Keratinocyte (primary cell): Measurements from ENCODE around the gene ITGAD. TPM values are rescaled to one million over a fixed set of nuclear protein-coding genes. Genes with fewer than 3 reads are reported as not detected.

ENCODE experiments used
- DNase-seq: peaks from one replicate; pipeline ENCODE4 v3.0.0-alpha.2; 2011; ENCODE audit warnings: low read depth, missing footprints, low spot score
- FAIRE-seq: peaks from 2 replicates; lab custom pipeline; 2011; peaks lifted over from hg19 to GRCh38; lab: Jason Lieb, UNC
- H2AFZ ChIP-seq: 2 replicates; pipeline ENCODE4 v1.6.0; 2012; ENCODE audit warnings: low read length, control low read depth, inconsistent platforms; ENCODE audit not compliant: control insufficient read depth
- H3K27ac ChIP-seq: 2 replicates; pipeline ENCODE4 v1.5.1; 2011; ENCODE audit warnings: low read length; ENCODE audit not compliant: control insufficient read depth, insufficient read depth
- H3K27me3 ChIP-seq: 3 replicates; pipeline ENCODE4 v1.6.0; 2011; ENCODE audit warnings: low read length; ENCODE audit not compliant: control insufficient read depth, insufficient read depth; ENCODE audit errors: extremely low read depth
- H3K36me3 ChIP-seq, 2 experiments: 2 replicates in 1 of 2; 3 replicates in 1 of 2; pipeline ENCODE4 v1.5.1; 2011; ENCODE audit warnings: low read length in 2 of 2, mild to moderate bottlenecking in 1 of 2; ENCODE audit not compliant: control insufficient read depth in 2 of 2, insufficient read depth in 2 of 2; ENCODE audit errors: extremely low read depth in 1 of 2
- H3K4me1 ChIP-seq: 3 replicates; pipeline ENCODE4 v1.5.1; 2011; ENCODE audit warnings: low read length; ENCODE audit not compliant: control insufficient read depth, insufficient read depth; ENCODE audit errors: extremely low read depth
- H3K4me2 ChIP-seq: 3 replicates; pipeline ENCODE4 v1.6.0; 2011; ENCODE audit warnings: low read depth, low read length; ENCODE audit not compliant: control insufficient read depth, insufficient read depth; ENCODE audit errors: extremely low read depth
- H3K4me3 ChIP-seq, 3 experiments: fragments of 200-600 bp in 1 of 3; sonication (generic) in 1 of 3; 2 replicates in 2 of 3; 3 replicates in 1 of 3; pipeline ENCODE4 v1.5.1; 2011 to 2016; ENCODE audit warnings: low read length in 3 of 3, mild to moderate bottlenecking in 3 of 3, control low read depth in 2 of 3, inconsistent platforms in 1 of 3, low read depth in 1 of 3, mixed read lengths in 1 of 3, mixed run types in 1 of 3, moderate library complexity in 1 of 3; ENCODE audit not compliant: control insufficient read depth in 2 of 3, insufficient read depth in 2 of 3; ENCODE audit errors: extremely low read depth in 1 of 3
- H3K79me2 ChIP-seq: 2 replicates; pipeline ENCODE4 v1.6.0; 2012; ENCODE audit warnings: low read length; ENCODE audit not compliant: control insufficient read depth, insufficient read depth
- H3K9ac ChIP-seq: 3 replicates; pipeline ENCODE4 v1.6.0; 2011; ENCODE audit warnings: low read length; ENCODE audit not compliant: control insufficient read depth, insufficient read depth; ENCODE audit errors: extremely low read depth
- H3K9me1 ChIP-seq: 3 replicates; pipeline ENCODE4 v1.6.0; 2011; ENCODE audit warnings: low read length; ENCODE audit not compliant: control insufficient read depth, insufficient read depth; ENCODE audit errors: extremely low read depth
- H3K9me3 ChIP-seq: 2 replicates; pipeline ENCODE4 v1.5.1; 2012; ENCODE audit warnings: low read depth, low read length; ENCODE audit not compliant: control insufficient read depth
- H4K20me1 ChIP-seq: 3 replicates; pipeline ENCODE4 v1.6.0; 2011; ENCODE audit warnings: low read length; ENCODE audit not compliant: control insufficient read depth, insufficient read depth; ENCODE audit errors: extremely low read depth
- CTCF ChIP-seq, 3 experiments: IDR thresholded peaks in 1 of 3; conservative IDR thresholded peaks in 1 of 3; optimal IDR thresholded peaks in 1 of 3; 2 replicates in 2 of 3; 3 replicates in 1 of 3; pipeline versions ENCODE3 to v1.5.1; 2011; ENCODE audit warnings: low read length in 3 of 3, mild to moderate bottlenecking in 3 of 3, moderate library complexity in 2 of 3, control low read depth in 1 of 3, inconsistent platforms in 1 of 3; ENCODE audit not compliant: insufficient read depth in 2 of 3; ENCODE audit errors: extremely low read depth in 1 of 3
- EZH2 ChIP-seq: IDR thresholded peaks from one replicate; pipeline ENCODE4 v1.6.1; 2012; ENCODE audit warnings: inconsistent platforms, mild to moderate bottlenecking, low read length, moderate library complexity
- dilution Hi-C: fragments of 300-500 bp; cut with MboI; formaldehyde crosslinking; loops from one replicate; pipeline ENCODE4 v1.7.0; 2020; ENCODE audit warnings: low sequenced_read_pairs; ENCODE audit not compliant: extremely low pct_ligation_motif_present
- polyA plus RNA-seq, 5 experiments: library from polyadenylated mRNA; depleted of rRNA in 3 of 5; stranded (reverse) in 3 of 5; stranded (forward) in 1 of 5; unstranded in 1 of 5; fragments of >200 nt; gene quantifications; 1 replicate in 1 of 5; 2 replicates in 3 of 5; 3 replicates in 1 of 5; pipeline versions ENCODE4 v1.2.1 to v1.2.3, GENCODE V29; 2011 to 2012; ENCODE audit warnings: missing spikeins in 2 of 5, low read depth in 1 of 5, low replicate concordance in 1 of 5

Gene ITGAD
- polyA plus RNA-seq, 1 donor (not counting 4 experiments of a cell fraction or from before 2014, with no cell fraction given) = not detected

- H3K9ac ChIP-seq = no peak overlapping the region
These were observed 81.1 kb downstream of the ITGAD start for GRCh38 chr16:31474173-31474714.

DNA sequence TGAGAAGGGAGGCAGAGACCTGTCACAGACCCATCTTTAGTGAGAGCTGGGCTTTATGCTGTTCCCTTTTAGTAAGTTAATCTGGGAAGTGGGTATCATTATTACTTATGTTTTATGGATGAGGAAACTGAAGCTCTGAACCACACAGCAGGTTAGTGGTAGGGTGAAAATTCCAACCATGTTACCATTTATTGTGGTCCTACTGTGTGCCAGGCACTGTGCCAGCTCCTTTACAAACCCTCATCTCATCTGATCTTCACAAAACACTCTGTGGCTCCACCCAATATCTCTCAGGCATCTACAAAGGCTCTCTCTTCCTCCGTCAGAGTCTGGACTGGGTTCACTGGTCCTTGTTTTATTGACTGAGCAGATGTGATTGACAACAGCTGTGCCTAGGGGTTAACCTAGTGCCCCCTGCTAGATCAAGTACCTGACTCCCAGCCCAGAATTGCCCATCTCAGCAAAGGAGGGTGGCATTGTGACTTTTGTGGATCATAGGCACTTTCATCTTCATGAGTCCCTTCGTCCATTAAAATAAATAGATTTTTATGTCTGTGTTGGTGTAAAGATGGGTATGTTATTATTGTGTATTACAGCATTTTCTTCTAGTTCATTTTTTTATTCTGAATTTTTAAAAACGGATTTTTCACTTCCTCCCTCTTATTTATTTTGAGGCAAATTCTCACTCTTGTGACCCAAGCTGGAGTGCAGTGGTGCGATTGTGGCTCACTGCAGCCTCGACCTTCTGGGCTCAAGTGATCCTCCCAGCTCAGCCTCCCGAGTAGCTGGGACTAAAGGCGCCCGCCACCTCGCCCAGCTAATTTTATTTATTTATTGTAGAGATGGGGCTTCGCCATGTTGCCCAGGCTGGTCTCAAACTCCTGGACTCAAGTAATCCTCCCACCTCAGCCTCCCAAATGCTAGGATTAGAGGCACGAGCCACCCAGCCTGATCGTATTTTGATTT, 81.9 kb downstream of the ITGAD start:
- no peak for FAIRE-seq
- TF ChIP-seq EZH2 = no peak
- no peak for TF ChIP-seq CTCF (optimal IDR thresholded peaks at IDR 0.05 in 1 of 3, IDR thresholded peaks at IDR 0.05 in 1 of 3, conservative IDR thresholded peaks at IDR 0.05 in 1 of 3; ENCODE audit: extremely low read depth in 1 of 3, insufficient read depth in 2 of 3, low read length in 3 of 3)
- H2AFZ ChIP-seq = no peak overlapping the region
- no peak overlapping the region for H3K4me2 ChIP-seq
- dilution Hi-C loops = no loop called here
- peaks cover 0 to 3% of the 10 kb centered on the region in 2 experiments for H3K36me3 ChIP-seq
- no peaks in the 10 kb centered on the region for H4K20me1 ChIP-seq
- H3K27ac ChIP-seq = no peak overlapping the region
- no peak overlapping the region for H3K9ac ChIP-seq
- H3K79me2 ChIP-seq = no peaks in the 10 kb centered on the region
- no peak overlapping the region for H3K4me3 ChIP-seq
- no peaks in the 10 kb centered on the region for H3K27me3 ChIP-seq
- H3K4me1 ChIP-seq = peaks cover 5% of the 10 kb centered on the region
- H3K9me1 ChIP-seq = no peaks in the 10 kb centered on the region
- no peak for DNase-seq
- H3K9me3 ChIP-seq = no peaks in the 10 kb centered on the region

More at GRCh38 chr16:31474173-31474714, 81.1 kb downstream of the ITGAD start:
- Histone ChIP-seq H3K27me3 (no peaks in the 10 kb centered on the region), H3K9me1 (no peaks in the 10 kb centered on the region), H3K9me3 (no peaks in the 10 kb centered on the region), H3K4me3 (no peak overlapping the region), H3K4me1 (peaks cover 5% of the 10 kb centered on the region), H3K36me3 (peaks cover 0 to 3% of the 10 kb centered on the region in 2 experiments), H3K27ac (no peak overlapping the region), H3K4me2 (no peak overlapping the region), H3K79me2 (no peaks in the 10 kb centered on the region), H4K20me1 (no peaks in the 10 kb centered on the region), H2AFZ (no peak overlapping the region)
- DNase-seq (no peak), FAIRE-seq (no peak)
- dilution Hi-C loops = no loop called here
- TF ChIP-seq EZH2 = no peak
- TF ChIP-seq CTCF (optimal IDR thresholded peaks at IDR 0.05 in 1 of 3, IDR thresholded peaks at IDR 0.05 in 1 of 3, conservative IDR thresholded peaks at IDR 0.05 in 1 of 3; ENCODE audit: extremely low read depth in 1 of 3, insufficient read depth in 2 of 3, low read length in 3 of 3) = no peak
